ENCODE results near the gene DBX1.

DNA sequence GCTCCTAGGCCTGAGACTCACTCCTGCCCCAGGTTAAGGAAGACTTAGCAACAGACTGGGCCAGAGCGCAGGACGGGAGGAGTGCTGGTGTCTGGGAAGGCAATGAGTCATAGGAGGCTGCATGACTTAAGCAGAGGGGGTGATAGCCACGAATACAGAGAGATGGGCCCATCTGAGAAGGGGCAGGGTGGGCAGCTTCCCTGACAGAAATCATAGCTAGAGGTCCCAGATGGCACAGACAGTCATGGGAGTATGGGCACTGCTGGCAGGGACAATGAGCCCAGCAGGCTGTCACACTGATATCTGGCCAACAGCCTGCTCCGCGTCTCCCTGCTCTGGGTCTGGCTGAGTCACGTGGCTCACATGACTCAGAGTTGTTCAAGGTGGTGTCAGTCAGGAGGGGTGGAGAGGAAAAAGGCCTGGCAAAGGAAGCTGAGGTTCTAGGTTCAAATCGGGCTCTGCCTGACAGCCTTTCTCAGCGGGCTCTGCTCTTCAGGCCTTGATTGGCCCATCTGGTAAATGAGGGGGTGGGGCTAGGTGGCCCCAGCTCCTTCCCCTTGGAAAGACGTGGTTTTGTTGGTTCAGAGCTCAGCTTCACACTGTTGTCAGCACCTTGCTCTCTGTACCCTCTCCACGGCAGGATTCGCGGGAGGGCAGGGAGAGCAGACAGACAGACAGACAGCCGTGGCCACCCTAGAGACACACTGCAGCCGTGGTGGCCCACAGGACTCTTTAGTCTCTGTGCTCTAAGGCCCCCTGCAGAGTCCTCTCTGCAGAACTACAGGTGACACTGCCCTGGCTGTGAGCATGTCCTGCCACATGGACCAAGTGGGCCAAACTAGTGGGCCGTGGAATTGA is 47.8 kb downstream of the DBX1 start:
- TF ChIP-seq, protein P1, sequence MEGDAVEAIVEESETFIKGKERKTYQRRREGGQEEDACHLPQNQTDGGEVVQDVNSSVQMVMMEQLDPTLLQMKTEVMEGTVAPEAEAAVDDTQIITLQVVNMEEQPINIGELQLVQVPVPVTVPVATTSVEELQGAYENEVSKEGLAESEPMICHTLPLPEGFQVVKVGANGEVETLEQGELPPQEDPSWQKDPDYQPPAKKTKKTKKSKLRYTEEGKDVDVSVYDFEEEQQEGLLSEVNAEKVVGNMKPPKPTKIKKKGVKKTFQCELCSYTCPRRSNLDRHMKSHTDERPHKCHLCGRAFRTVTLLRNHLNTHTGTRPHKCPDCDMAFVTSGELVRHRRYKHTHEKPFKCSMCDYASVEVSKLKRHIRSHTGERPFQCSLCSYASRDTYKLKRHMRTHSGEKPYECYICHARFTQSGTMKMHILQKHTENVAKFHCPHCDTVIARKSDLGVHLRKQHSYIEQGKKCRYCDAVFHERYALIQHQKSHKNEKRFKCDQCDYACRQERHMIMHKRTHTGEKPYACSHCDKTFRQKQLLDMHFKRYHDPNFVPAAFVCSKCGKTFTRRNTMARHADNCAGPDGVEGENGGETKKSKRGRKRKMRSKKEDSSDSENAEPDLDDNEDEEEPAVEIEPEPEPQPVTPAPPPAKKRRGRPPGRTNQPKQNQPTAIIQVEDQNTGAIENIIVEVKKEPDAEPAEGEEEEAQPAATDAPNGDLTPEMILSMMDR (IDR thresholded peaks at IDR 0.05) = no peak
- no peak for TF ChIP-seq POLR2A (IDR thresholded peaks at IDR 0.05)

Data from esophagus squamous epithelium (tissue), 4 donors.